HG02885 (cell line): Measurements from ENCODE around the gene SEL1L3.

Source experiments
- ATAC-seq: cut with Tn5 transposase; IDR thresholded peaks from one replicate; pipeline ENCODE4 v1.9.1; 2021; ENCODE audit warnings: mild to moderate bottlenecking; ENCODE audit not compliant: unreplicated experiment, poor library complexity

Gene SEL1L3

GRCh38 chr4:25760518-25761157, 102.2 kb downstream of the SEL1L3 start:
- no peak for ATAC-seq

- ATAC-seq = no peak
Observed at GRCh38 chr4:25760048-25760447, 102.7 kb downstream of the SEL1L3 start.

GRCh38 chr4:25759101-25759500, 103.7 kb downstream of the SEL1L3 start:
- no peak for ATAC-seq

- ATAC-seq = no peak
Observed at GRCh38 chr4:25757452-25757851, 105.3 kb downstream of the SEL1L3 start.

GRCh38 chr4:25756503-25756902, 106.3 kb downstream of the SEL1L3 start:
- no peak for ATAC-seq

- ATAC-seq = no peak
Observed at GRCh38 chr4:25755911-25756310, 106.9 kb downstream of the SEL1L3 start.

GRCh38 chr4:25753239-25753638, 109.5 kb downstream of the SEL1L3 start:
- no peak for ATAC-seq

- ATAC-seq = no peak
Observed at GRCh38 chr4:25750874-25751273, 111.9 kb downstream of the SEL1L3 start.

- ATAC-seq = no peak
Observed at GRCh38 chr4:25749150-25749794, 113.5 kb downstream of the SEL1L3 start.

- no peak for ATAC-seq
Observed at GRCh38 chr4:25743971-25744370, 118.8 kb downstream of the SEL1L3 start.

GRCh38 chr4:25729564-25729963, 133.2 kb downstream of the SEL1L3 start:
- ATAC-seq = no peak

GRCh38 chr4:25728886-25729285, 133.9 kb downstream of the SEL1L3 start:
- no peak for ATAC-seq

- ATAC-seq = no peak
Observed at GRCh38 chr4:25727711-25728493, 134.9 kb downstream of the SEL1L3 start.

GRCh38 chr4:25725870-25726269, 136.9 kb downstream of the SEL1L3 start:
- no peak for ATAC-seq

- no peak for ATAC-seq
Observed at GRCh38 chr4:25723409-25723808, 139.4 kb downstream of the SEL1L3 start.

GRCh38 chr4:25722964-25723363, 139.8 kb downstream of the SEL1L3 start:
- ATAC-seq = no peak

- ATAC-seq = no peak
Observed at GRCh38 chr4:25713812-25714211, 149.0 kb downstream of the SEL1L3 start.

GRCh38 chr4:25712611-25713010, 150.2 kb downstream of the SEL1L3 start:
- ATAC-seq = no peak

GRCh38 chr4:25710637-25711036, 152.2 kb downstream of the SEL1L3 start:
- no peak for ATAC-seq

- no peak for ATAC-seq
Observed at GRCh38 chr4:25704516-25704915, 158.3 kb downstream of the SEL1L3 start.

- no peak for ATAC-seq
Observed at GRCh38 chr4:25703731-25704388, 158.9 kb downstream of the SEL1L3 start.
